Gastroesophageal sphincter (tissue), 4 donors: Measurements from ENCODE around the gene GRAMD4. TPM values are rescaled to one million over a fixed set of nuclear protein-coding genes. Genes with fewer than 3 reads are reported as not detected.

Experiments
- ATAC-seq: fragments of 150-250 bp; one replicate; pipeline ENCODE4 v1.9.1; 2016; ENCODE audit warnings: mild to moderate bottlenecking, moderate library complexity
- H3K27ac ChIP-seq, 4 donors: fragments of 200-600 bp; sonication (generic) in 3 of 4; 1 replicate in 3 of 4; 2 replicates in 1 of 4; pipeline ENCODE4 v1.5.1; 2016 to 2019
- H3K27me3 ChIP-seq: fragments of 200-600 bp; sonication (generic); one replicate; pipeline ENCODE4 v1.5.1; 2019
- H3K36me3 ChIP-seq, 2 donors: fragments of 200-600 bp; sonication (generic); one replicate each; pipeline ENCODE4 v1.5.1; 2019; ENCODE audit warnings: control low read depth in 1 of 2
- H3K4me1 ChIP-seq, 3 donors: fragments of 200-600 bp; sonication (generic); 1 replicate in 2 of 3; 2 replicates in 1 of 3; pipeline ENCODE4 v1.5.1; 2016 to 2019; ENCODE audit warnings: control low read depth in 2 of 3
- H3K4me3 ChIP-seq, 2 donors: fragments of 200-600 bp; sonication (generic); one replicate each; pipeline ENCODE4 v1.5.1; 2019; ENCODE audit warnings: mild to moderate bottlenecking in 1 of 2, moderate library complexity in 1 of 2
- H3K9me3 ChIP-seq, 3 donors: fragments of 200-600 bp; sonication (generic); one replicate each; pipeline ENCODE4 v1.5.1; 2017 to 2019; ENCODE audit warnings: control low read depth in 2 of 3
- EP300 ChIP-seq: sonication (generic); formaldehyde crosslinking; IDR thresholded peaks from one replicate; pipeline ENCODE4 v1.6.1; 2017; ENCODE audit warnings: antibody characterized with exemption, mild to moderate bottlenecking
- POLR2A ChIP-seq, 2 donors: fragments of 450-650 bp; IDR thresholded peaks; one replicate each; pipeline ENCODE4 v1.6.1; 2017; ENCODE audit warnings: antibody characterized with exemption in 2 of 2, mild to moderate bottlenecking in 2 of 2, moderate library complexity in 1 of 2
- POLR2AphosphoS5 ChIP-seq: sonication (generic); formaldehyde crosslinking; IDR thresholded peaks from one replicate; pipeline ENCODE4 v1.6.1; 2017; ENCODE audit warnings: antibody characterized with exemption
- WGBS, 2 donors: methylation state at CpG; one replicate each; pipeline ENCODE4 v1.1.5; 2018; ENCODE audit warnings: low coverage in 1 of 2; 5-methylcytosine and 5-hydroxymethylcytosine counted together
- total RNA-seq, 4 donors: library from RNA; depleted of rRNA; stranded (reverse); fragments of >200 nt; gene quantifications; one replicate each; pipeline ENCODE4 v1.1.0, GENCODE V29; 2016
- TF ChIP-seq, protein P1 (sequence below), 4 experiments: fragments of 200-600 bp in 2 of 4; fragments of 450-650 bp in 2 of 4; sonication (generic) in 1 of 4; IDR thresholded peaks; one replicate each; pipeline ENCODE4 v1.5.1; 2017 to 2019; ENCODE audit warnings: antibody characterized with exemption in 4 of 4, mild to moderate bottlenecking in 2 of 4, moderate library complexity in 2 of 4

GRAMD4 gene
- total RNA-seq, 4 donors from 2014 or later, result 10.8 to 53.3 (median 33.2) TPM

DNA sequence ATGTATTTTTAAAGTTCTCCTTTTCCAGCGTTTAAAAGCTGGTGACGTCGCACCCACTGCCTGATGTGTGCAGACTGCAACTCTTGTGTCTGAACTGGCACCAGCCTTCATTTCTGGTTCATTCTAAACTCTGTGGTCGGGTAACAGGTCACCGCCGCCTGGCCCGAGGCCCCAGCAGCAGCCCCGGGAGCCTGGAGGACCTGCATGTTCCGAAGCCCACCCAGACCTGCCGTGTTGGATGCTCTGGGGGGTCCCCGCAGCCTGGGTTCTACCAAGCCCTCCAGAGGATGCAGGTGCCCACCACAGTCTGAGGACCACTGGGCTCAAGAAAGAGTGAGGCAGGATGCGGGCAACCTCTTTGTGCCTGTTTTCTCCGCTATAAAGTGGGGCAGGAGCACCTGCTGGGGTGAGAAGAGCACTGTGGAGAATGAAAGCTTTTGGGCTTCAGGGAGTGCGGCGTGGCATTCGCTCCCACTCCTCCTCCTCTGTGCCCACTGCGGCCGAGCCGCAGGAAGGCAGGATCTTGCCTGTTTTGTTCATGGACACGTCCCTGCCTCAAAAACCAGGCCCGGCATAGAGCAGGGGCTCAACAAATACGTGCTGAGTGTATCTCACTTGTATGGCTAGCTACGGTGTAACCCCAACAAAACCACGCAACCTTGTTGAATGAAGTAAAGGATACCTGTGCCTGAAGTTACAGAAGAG lies 77.8 kb downstream of the GRAMD4 start:
- TF ChIP-seq POLR2A (IDR thresholded peaks at IDR 0.05) (no peak), EP300 (no peak), POLR2AphosphoS5 (no peak)
- TF ChIP-seq, protein P1, sequence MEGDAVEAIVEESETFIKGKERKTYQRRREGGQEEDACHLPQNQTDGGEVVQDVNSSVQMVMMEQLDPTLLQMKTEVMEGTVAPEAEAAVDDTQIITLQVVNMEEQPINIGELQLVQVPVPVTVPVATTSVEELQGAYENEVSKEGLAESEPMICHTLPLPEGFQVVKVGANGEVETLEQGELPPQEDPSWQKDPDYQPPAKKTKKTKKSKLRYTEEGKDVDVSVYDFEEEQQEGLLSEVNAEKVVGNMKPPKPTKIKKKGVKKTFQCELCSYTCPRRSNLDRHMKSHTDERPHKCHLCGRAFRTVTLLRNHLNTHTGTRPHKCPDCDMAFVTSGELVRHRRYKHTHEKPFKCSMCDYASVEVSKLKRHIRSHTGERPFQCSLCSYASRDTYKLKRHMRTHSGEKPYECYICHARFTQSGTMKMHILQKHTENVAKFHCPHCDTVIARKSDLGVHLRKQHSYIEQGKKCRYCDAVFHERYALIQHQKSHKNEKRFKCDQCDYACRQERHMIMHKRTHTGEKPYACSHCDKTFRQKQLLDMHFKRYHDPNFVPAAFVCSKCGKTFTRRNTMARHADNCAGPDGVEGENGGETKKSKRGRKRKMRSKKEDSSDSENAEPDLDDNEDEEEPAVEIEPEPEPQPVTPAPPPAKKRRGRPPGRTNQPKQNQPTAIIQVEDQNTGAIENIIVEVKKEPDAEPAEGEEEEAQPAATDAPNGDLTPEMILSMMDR (IDR thresholded peaks at IDR 0.05), result no peak
- 87 to 92% methylated on average over 7 to 10 of the region's 24 CpGs for WGBS, 2 donors
- H3K4me1 ChIP-seq, result no peaks in the 10 kb centered on the region
- H3K27ac ChIP-seq, result no peak overlapping the region
- H3K4me3 ChIP-seq, result no peak overlapping the region
- H3K36me3 ChIP-seq, result peaks cover 0 to 100% of the 10 kb centered on the region in 2 donors
- H3K9me3 ChIP-seq, result no peaks in the 10 kb centered on the region
- no peak for ATAC-seq
- no peaks in the 10 kb centered on the region for H3K27me3 ChIP-seq

DNA sequence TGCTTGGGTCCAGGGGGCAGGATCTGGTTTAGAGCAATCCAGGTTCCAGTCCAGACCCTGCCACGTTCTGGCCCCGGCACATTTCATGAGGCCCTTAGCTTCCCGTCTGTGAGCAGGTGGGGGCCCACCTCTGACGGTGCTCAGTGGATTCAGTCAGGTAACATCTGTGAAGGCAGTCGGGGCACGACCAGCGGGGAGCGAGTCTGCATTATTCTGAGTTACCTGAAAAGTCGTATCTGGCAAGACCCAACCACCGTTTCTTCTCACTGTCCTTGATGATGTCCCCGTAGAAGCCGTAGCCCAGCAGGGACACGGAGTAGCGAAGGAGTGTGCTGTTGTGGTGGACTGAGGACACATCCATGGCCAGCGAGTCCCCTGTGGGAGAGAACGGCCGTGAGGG lies 78.9 kb downstream of the GRAMD4 start:
- H3K4me1 ChIP-seq, result no peaks in the 10 kb centered on the region
- H3K27me3 ChIP-seq, result no peaks in the 10 kb centered on the region
- TF ChIP-seq, protein P1 (IDR thresholded peaks at IDR 0.05), result no peak
- TF ChIP-seq EP300 (no peak), POLR2AphosphoS5 (no peak), POLR2A (IDR thresholded peaks at IDR 0.05) (no peak)
- WGBS, 2 donors, result 60% methylated on average over 1 of the region's 17 CpGs; no CpG with 5 or more reads in 1 of the 2 donors
- ATAC-seq, result no peak
- no peak overlapping the region for H3K4me3 ChIP-seq
- H3K36me3 ChIP-seq, result peaks cover 0 to 100% of the 10 kb centered on the region in 2 donors
- no peaks in the 10 kb centered on the region for H3K9me3 ChIP-seq
- H3K27ac ChIP-seq, result no peak overlapping the region

DNA sequence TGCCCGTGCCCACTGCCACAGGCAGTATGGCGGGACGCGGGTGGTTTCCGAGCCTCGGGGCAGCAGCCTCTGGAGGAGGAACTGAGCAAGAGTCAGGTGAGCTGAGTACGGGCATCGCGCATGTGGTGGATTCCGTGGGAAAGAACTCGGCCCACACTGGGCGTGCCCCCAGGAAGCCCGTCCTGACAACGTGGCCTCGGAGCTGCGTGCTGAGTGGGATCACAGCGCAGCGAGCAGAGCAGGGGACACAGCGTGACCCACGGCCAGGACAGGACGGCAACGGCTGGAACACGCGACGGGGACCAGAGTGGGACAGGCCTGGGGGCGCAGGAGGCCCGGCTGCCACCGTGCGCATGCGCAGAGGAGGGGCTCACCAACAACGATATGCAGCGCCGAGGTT lies 81.1 kb downstream of the GRAMD4 start:
- H3K27me3 ChIP-seq, result no peaks in the 10 kb centered on the region
- H3K36me3 ChIP-seq, result peaks cover 0 to 100% of the 10 kb centered on the region in 2 donors
- no peak for ATAC-seq
- H3K27ac ChIP-seq, result no peak overlapping the region
- H3K4me1 ChIP-seq, result no peaks in the 10 kb centered on the region
- TF ChIP-seq POLR2AphosphoS5 (no peak), EP300 (no peak), POLR2A (IDR thresholded peaks at IDR 0.05) (no peak)
- TF ChIP-seq, protein P1 (IDR thresholded peaks at IDR 0.05), result no peak
- no peak overlapping the region for H3K4me3 ChIP-seq
- no peaks in the 10 kb centered on the region for H3K9me3 ChIP-seq
- WGBS, 2 donors, result 63% methylated on average over 2 of the region's 33 CpGs; no CpG with 5 or more reads in 1 of the 2 donors

DNA sequence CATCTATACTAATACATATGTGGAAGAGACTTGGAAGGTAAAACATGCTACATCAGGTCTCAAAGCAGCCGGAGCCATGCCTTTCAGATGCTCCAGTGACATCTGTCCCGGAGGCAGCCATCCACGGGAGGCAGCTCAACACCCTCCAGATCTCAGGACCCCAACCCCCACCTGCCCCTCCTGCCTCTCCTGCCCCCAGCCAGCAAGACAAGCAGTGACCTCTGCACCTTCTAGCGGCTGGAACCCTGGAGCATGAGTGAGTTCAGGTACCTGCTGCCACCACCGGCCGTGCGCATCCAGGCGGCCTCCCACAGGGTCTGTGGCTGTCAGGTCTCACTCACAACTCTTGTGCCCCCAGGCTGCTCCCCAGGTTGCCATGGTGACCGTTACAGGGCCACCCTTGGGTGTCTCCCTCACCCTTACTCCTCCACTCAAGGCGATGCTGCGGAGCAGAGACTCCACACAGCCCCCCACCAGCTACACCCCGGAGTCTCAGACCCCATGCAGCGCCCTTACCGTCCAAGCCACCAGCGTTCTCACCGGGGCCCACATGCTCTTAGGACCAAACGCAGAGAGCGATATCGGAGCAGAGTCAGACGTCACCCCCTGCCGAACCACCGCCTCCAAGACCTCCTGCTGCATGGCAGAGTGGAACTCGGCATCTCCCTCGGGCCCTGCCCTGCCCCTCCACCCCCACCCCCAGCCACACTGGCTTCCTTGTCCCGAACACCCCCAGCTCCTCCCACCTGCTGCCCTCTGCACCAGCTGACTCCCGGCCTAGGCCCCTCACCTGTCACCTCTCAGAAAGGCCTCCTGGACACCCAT lies 83.2 kb downstream of the GRAMD4 start:
- no peaks in the 10 kb centered on the region for H3K4me1 ChIP-seq
- peaks cover 0 to 100% of the 10 kb centered on the region in 2 donors for H3K36me3 ChIP-seq
- no peaks in the 10 kb centered on the region for H3K9me3 ChIP-seq
- no peak overlapping the region for H3K27ac ChIP-seq
- no peaks in the 10 kb centered on the region for H3K27me3 ChIP-seq
- TF ChIP-seq POLR2AphosphoS5 (no peak), EP300 (no peak), POLR2A (IDR thresholded peaks at IDR 0.05) (no peak)
- TF ChIP-seq, protein P1 (IDR thresholded peaks at IDR 0.05), result no peak
- no peak overlapping the region for H3K4me3 ChIP-seq
- no peak for ATAC-seq
- 93 to 94% methylated on average over 3 to 10 of the region's 26 CpGs for WGBS, 2 donors
